K562 (cell line): ENCODE data around the gene ARHGAP9. TPM values are rescaled to one million over a fixed set of nuclear protein-coding genes. Genes with fewer than 3 reads are reported as not detected.

Experiments used
- CBX1 ChIP-seq: sonication (generic); IDR thresholded peaks from 2 replicates; pipeline ENCODE4 v1.6.1; 2016; ENCODE audit warnings: antibody characterized with exemption, low read depth, mild to moderate bottlenecking
- CHD4 ChIP-seq: fragments of 200-600 bp; sonication (generic); IDR thresholded peaks from 3 replicates; pipeline ENCODE4 v1.6.1; 2012; ENCODE audit warnings: low read depth, mild to moderate bottlenecking, mixed read lengths, low read length, inconsistent platforms; ENCODE audit not compliant: insufficient read depth, insufficient replicate concordance, poor library complexity, severe bottlenecking
- MTA3 ChIP-seq: fragments of 450-650 bp; formaldehyde crosslinking; IDR thresholded peaks from 2 replicates; pipeline ENCODE4 v1.6.1; 2017; ENCODE audit warnings: mild to moderate bottlenecking, borderline replicate concordance
- NCOA2 ChIP-seq, 2 experiments: fragments of 450-650 bp; IDR thresholded peaks; 2 replicates each; pipeline ENCODE4 v1.6.1; 2018; ENCODE audit warnings: mild to moderate bottlenecking in 2 of 2, moderate library complexity in 1 of 2; ENCODE audit not compliant: partially characterized antibody in 2 of 2
- POLR2A ChIP-seq: fragments of 450-650 bp; conservative IDR thresholded peaks from 2 replicates; pipeline ENCODE4 v1.6.1; 2016
- POU5F1 ChIP-seq: fragments of 150-350 bp; IDR thresholded peaks from 2 replicates; pipeline ENCODE4 v1.6.1; 2014; ENCODE audit warnings: borderline replicate concordance, low read length, low read depth, mild to moderate bottlenecking; ENCODE audit not compliant: partially characterized antibody
- STAG1 ChIP-seq: sonication (generic); formaldehyde crosslinking; IDR thresholded peaks from 2 replicates; pipeline ENCODE4 v1.5.0; 2020; ENCODE audit warnings: missing genetic modification reagents, borderline replicate concordance
- polyA plus RNA-seq, 8 experiments: library from polyadenylated mRNA; depleted of rRNA in 4 of 8; stranded (reverse) in 5 of 8; unstranded in 3 of 8; fragments of >200 nt; fragmentation: Nextera tagmentation in 2 of 8; fragmentation: Illumina TruSeq in 1 of 8; extraction: Ambion mirVana in 2 of 8; extraction: Trizol in 1 of 8; gene quantifications; 2 replicates each; pipeline versions ENCODE4 v1.2.1 to v1.2.3, GENCODE V29; 2011 to 2014; ENCODE audit warnings: inconsistent platforms in 1 of 8, missing spikeins in 1 of 8
- total RNA-seq, 7 experiments: library from RNA; depleted of rRNA in 6 of 7; stranded (reverse); fragments of >200 nt in 6 of 7; fragmentation: Illumina TruSeq in 2 of 7; extraction: Trizol in 2 of 7; gene quantifications; 2 replicates each; pipeline versions ENCODE4 v1.2.1 to v1.2.3, GENCODE V29; 2011 to 2021; ENCODE audit warnings: low replicate concordance in 1 of 7
- TF ChIP-seq, protein P1 (sequence below): fragments of 450-650 bp; IDR thresholded peaks from 2 replicates; pipeline ENCODE4 v1.6.1; 2016; ENCODE audit warnings: mild to moderate bottlenecking, moderate library complexity
- TF ChIP-seq, protein P2 (sequence below): sonication (generic); formaldehyde crosslinking; IDR thresholded peaks from 2 replicates; pipeline ENCODE4 v1.8.1; 2023; ENCODE audit warnings: missing genetic modification reagents, mild to moderate bottlenecking, borderline replicate concordance
- TF ChIP-seq, protein P3 (sequence below): fragments of 450-650 bp; IDR thresholded peaks from 2 replicates; pipeline ENCODE4 v1.6.1; 2016

Gene ARHGAP9
- total and polyA plus RNA-seq, 9 of the 15 experiments (the other 6 are each of a cell fraction or from before 2014, with no cell fraction given): 1.5 to 10.2 (median 5.1) TPM

DNA sequence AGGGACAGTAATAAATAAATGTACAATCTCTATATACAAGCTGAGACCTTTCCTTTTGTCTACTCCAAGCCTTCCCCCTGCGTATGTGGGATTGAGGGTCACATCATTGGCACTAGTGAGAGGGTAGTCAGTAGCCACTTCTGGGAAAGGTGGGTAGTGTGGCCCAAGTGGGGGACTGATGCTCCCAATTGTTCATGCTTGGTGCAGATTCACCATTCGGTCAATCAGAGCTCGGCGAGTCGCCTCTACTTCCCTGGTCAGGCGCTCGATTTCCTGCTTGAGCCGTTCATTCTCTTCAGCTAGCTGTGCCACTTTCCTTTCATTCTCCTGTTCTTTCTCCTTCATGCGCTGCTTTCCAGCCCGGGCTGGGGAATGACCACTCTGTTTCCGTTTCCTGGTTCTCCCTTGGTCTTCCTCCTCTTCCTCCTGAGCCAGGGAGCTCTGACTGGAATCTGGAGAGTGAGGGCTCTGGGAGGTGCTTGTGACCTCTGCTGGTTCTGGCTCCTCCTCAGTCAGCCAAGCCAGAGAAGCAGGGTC, 37.0 kb upstream of the ARHGAP9 start (continued):
- TF ChIP-seq CHD4 (no peak), STAG1 (CRISPR knock-in tag) (no peak), POLR2A (peak; percentile 11), NCOA2 (IDR thresholded peaks at IDR 0.05; ENCODE audit: partially characterized antibody in 2 of 2) (no peak), CBX1 (0 out of 2 replicates have a peak, but pooled peaks have one; percentile 35), POU5F1 (no peak), MTA3 (peak; percentile 50; the same call in 1 of the 2 replicates)
- TF ChIP-seq, protein P1, sequence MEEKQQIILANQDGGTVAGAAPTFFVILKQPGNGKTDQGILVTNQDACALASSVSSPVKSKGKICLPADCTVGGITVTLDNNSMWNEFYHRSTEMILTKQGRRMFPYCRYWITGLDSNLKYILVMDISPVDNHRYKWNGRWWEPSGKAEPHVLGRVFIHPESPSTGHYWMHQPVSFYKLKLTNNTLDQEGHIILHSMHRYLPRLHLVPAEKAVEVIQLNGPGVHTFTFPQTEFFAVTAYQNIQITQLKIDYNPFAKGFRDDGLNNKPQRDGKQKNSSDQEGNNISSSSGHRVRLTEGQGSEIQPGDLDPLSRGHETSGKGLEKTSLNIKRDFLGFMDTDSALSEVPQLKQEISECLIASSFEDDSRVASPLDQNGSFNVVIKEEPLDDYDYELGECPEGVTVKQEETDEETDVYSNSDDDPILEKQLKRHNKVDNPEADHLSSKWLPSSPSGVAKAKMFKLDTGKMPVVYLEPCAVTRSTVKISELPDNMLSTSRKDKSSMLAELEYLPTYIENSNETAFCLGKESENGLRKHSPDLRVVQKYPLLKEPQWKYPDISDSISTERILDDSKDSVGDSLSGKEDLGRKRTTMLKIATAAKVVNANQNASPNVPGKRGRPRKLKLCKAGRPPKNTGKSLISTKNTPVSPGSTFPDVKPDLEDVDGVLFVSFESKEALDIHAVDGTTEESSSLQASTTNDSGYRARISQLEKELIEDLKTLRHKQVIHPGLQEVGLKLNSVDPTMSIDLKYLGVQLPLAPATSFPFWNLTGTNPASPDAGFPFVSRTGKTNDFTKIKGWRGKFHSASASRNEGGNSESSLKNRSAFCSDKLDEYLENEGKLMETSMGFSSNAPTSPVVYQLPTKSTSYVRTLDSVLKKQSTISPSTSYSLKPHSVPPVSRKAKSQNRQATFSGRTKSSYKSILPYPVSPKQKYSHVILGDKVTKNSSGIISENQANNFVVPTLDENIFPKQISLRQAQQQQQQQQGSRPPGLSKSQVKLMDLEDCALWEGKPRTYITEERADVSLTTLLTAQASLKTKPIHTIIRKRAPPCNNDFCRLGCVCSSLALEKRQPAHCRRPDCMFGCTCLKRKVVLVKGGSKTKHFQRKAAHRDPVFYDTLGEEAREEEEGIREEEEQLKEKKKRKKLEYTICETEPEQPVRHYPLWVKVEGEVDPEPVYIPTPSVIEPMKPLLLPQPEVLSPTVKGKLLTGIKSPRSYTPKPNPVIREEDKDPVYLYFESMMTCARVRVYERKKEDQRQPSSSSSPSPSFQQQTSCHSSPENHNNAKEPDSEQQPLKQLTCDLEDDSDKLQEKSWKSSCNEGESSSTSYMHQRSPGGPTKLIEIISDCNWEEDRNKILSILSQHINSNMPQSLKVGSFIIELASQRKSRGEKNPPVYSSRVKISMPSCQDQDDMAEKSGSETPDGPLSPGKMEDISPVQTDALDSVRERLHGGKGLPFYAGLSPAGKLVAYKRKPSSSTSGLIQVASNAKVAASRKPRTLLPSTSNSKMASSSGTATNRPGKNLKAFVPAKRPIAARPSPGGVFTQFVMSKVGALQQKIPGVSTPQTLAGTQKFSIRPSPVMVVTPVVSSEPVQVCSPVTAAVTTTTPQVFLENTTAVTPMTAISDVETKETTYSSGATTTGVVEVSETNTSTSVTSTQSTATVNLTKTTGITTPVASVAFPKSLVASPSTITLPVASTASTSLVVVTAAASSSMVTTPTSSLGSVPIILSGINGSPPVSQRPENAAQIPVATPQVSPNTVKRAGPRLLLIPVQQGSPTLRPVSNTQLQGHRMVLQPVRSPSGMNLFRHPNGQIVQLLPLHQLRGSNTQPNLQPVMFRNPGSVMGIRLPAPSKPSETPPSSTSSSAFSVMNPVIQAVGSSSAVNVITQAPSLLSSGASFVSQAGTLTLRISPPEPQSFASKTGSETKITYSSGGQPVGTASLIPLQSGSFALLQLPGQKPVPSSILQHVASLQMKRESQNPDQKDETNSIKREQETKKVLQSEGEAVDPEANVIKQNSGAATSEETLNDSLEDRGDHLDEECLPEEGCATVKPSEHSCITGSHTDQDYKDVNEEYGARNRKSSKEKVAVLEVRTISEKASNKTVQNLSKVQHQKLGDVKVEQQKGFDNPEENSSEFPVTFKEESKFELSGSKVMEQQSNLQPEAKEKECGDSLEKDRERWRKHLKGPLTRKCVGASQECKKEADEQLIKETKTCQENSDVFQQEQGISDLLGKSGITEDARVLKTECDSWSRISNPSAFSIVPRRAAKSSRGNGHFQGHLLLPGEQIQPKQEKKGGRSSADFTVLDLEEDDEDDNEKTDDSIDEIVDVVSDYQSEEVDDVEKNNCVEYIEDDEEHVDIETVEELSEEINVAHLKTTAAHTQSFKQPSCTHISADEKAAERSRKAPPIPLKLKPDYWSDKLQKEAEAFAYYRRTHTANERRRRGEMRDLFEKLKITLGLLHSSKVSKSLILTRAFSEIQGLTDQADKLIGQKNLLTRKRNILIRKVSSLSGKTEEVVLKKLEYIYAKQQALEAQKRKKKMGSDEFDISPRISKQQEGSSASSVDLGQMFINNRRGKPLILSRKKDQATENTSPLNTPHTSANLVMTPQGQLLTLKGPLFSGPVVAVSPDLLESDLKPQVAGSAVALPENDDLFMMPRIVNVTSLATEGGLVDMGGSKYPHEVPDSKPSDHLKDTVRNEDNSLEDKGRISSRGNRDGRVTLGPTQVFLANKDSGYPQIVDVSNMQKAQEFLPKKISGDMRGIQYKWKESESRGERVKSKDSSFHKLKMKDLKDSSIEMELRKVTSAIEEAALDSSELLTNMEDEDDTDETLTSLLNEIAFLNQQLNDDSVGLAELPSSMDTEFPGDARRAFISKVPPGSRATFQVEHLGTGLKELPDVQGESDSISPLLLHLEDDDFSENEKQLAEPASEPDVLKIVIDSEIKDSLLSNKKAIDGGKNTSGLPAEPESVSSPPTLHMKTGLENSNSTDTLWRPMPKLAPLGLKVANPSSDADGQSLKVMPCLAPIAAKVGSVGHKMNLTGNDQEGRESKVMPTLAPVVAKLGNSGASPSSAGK: no peak
- TF ChIP-seq, protein P2, sequence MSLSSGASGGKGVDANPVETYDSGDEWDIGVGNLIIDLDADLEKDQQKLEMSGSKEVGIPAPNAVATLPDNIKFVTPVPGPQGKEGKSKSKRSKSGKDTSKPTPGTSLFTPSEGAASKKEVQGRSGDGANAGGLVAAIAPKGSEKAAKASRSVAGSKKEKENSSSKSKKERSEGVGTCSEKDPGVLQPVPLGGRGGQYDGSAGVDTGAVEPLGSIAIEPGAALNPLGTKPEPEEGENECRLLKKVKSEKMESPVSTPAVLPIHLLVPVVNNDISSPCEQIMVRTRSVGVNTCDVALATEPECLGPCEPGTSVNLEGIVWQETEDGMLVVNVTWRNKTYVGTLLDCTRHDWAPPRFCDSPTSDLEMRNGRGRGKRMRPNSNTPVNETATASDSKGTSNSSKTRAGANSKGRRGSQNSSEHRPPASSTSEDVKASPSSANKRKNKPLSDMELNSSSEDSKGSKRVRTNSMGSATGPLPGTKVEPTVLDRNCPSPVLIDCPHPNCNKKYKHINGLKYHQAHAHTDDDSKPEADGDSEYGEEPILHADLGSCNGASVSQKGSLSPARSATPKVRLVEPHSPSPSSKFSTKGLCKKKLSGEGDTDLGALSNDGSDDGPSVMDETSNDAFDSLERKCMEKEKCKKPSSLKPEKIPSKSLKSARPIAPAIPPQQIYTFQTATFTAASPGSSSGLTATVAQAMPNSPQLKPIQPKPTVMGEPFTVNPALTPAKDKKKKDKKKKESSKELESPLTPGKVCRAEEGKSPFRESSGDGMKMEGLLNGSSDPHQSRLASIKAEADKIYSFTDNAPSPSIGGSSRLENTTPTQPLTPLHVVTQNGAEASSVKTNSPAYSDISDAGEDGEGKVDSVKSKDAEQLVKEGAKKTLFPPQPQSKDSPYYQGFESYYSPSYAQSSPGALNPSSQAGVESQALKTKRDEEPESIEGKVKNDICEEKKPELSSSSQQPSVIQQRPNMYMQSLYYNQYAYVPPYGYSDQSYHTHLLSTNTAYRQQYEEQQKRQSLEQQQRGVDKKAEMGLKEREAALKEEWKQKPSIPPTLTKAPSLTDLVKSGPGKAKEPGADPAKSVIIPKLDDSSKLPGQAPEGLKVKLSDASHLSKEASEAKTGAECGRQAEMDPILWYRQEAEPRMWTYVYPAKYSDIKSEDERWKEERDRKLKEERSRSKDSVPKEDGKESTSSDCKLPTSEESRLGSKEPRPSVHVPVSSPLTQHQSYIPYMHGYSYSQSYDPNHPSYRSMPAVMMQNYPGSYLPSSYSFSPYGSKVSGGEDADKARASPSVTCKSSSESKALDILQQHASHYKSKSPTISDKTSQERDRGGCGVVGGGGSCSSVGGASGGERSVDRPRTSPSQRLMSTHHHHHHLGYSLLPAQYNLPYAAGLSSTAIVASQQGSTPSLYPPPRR (CRISPR knock-in tag): 0 out of 2 replicates have a peak, but pooled peaks have one; percentile 68
- TF ChIP-seq, protein P3, sequence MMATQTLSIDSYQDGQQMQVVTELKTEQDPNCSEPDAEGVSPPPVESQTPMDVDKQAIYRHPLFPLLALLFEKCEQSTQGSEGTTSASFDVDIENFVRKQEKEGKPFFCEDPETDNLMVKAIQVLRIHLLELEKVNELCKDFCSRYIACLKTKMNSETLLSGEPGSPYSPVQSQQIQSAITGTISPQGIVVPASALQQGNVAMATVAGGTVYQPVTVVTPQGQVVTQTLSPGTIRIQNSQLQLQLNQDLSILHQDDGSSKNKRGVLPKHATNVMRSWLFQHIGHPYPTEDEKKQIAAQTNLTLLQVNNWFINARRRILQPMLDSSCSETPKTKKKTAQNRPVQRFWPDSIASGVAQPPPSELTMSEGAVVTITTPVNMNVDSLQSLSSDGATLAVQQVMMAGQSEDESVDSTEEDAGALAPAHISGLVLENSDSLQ: no peak
